Tibial nerve (tissue), 4 donors: ENCODE measurements around the gene NUP98.

Source experiments
- CTCF ChIP-seq, 5 experiments: fragments of 200-600 bp in 3 of 5; fragments of 450-650 bp in 2 of 5; sonication (generic) in 3 of 5; IDR thresholded peaks; one replicate each; pipeline ENCODE4 v1.5.1; 2016 to 2019; ENCODE audit warnings: antibody characterized with exemption in 5 of 5, mild to moderate bottlenecking in 3 of 5, moderate library complexity in 2 of 5
- EP300 ChIP-seq, 2 donors: sonication (generic); formaldehyde crosslinking; IDR thresholded peaks; one replicate each; pipeline ENCODE4 v1.6.1; 2017; ENCODE audit warnings: antibody characterized with exemption in 2 of 2, mild to moderate bottlenecking in 1 of 2
- POLR2A ChIP-seq, 2 donors: fragments of 450-650 bp; IDR thresholded peaks; one replicate each; pipeline ENCODE4 v1.6.1; 2017; ENCODE audit warnings: antibody characterized with exemption in 2 of 2, mild to moderate bottlenecking in 2 of 2, moderate library complexity in 2 of 2

- no peak for TF ChIP-seq CTCF (IDR thresholded peaks at IDR 0.05)
- no peak for TF ChIP-seq EP300 (IDR thresholded peaks at IDR 0.05)
- no peak for TF ChIP-seq POLR2A (IDR thresholded peaks at IDR 0.05)
These were observed 32.7 kb upstream of the NUP98 start for GRCh38 chr11:3830088-3830487.
